Muscle of leg (tissue), 11 donors: ENCODE measurements around the gene KCP. TPM values are rescaled to one million over a fixed set of nuclear protein-coding genes. Genes with fewer than 3 reads are reported as not detected.

Source experiments
- DNase-seq: peaks from one replicate; pipeline ENCODE4 v3.0.0; 2013
- H3K27ac ChIP-seq: one replicate; pipeline ENCODE4 v1.5.1; 2013; ENCODE audit warnings: mild to moderate bottlenecking, low read length, control low read depth
- H3K27me3 ChIP-seq: one replicate; pipeline ENCODE4 v1.6.1; 2013; ENCODE audit warnings: low read length; ENCODE audit not compliant: control insufficient read depth, insufficient read depth
- H3K36me3 ChIP-seq: one replicate; pipeline ENCODE4 v1.6.1; 2013; ENCODE audit warnings: low read length; ENCODE audit not compliant: control insufficient read depth, insufficient read depth
- H3K4me1 ChIP-seq: one replicate; pipeline ENCODE4 v1.6.1; 2013; ENCODE audit warnings: low read length; ENCODE audit not compliant: control insufficient read depth, insufficient read depth
- H3K4me3 ChIP-seq: one replicate; pipeline ENCODE4 v1.5.1; 2013; ENCODE audit warnings: low read length, control low read depth
- H3K9me3 ChIP-seq: replicated peaks from 2 replicates; pipeline ENCODE4 v1.6.1; 2013; ENCODE audit warnings: low read depth, low read length; ENCODE audit not compliant: control insufficient read depth
- WGBS: methylation state at CpG from one replicate; pipeline ENCODE4 v1.1.5; 2013; ENCODE audit warnings: missing lambda C conversion rate; ENCODE audit not compliant: insufficient coverage; 5-methylcytosine and 5-hydroxymethylcytosine counted together
- polyA plus RNA-seq, 8 donors: library from polyadenylated mRNA; unstranded; fragments of 120-200 nt; gene quantifications; one replicate each; pipeline versions ENCODE4 v1.2.1 to v1.2.3, GENCODE V29; 2013; ENCODE audit warnings: inconsistent platforms in 1 of 8, low replicate concordance in 1 of 8; ENCODE audit not compliant: insufficient read length in 8 of 8, insufficient read depth in 1 of 8
- total RNA-seq: library from RNA; stranded (reverse); fragments of 120-200 nt; gene quantifications from one replicate; pipeline ENCODE4 v1.2.4, GENCODE V29; 2013

Gene KCP
- total and polyA plus RNA-seq, 9 donors = 0.50 to 1.8 (median 1.1) TPM

GRCh38 chr7:128838109-128838779 lies 72.3 kb downstream of the KCP start:
- Histone ChIP-seq H3K4me1 (peaks cover 54% of the 10 kb centered on the region), H3K27me3 (no peaks in the 10 kb centered on the region), H3K9me3 (no peaks in the 10 kb centered on the region), H3K36me3 (peaks cover 90% of the 10 kb centered on the region), H3K27ac (peak overlapping the region; percentile 35), H3K4me3 (no peak overlapping the region)
- DNase-seq = no peak
- 94% methylated on average over 18 of the region's 22 CpGs for WGBS

- H3K36me3 ChIP-seq = peaks cover 82% of the 10 kb centered on the region
- DNase-seq = no peak
- H3K4me1 ChIP-seq = peaks cover 61% of the 10 kb centered on the region
- peak overlapping the region; percentile 59 for H3K27ac ChIP-seq
- WGBS = 90% methylated on average over 16 of the region's 16 CpGs
- no peak overlapping the region for H3K4me3 ChIP-seq
- H3K9me3 ChIP-seq = no peaks in the 10 kb centered on the region
- no peaks in the 10 kb centered on the region for H3K27me3 ChIP-seq
These were observed 73.0 kb downstream of the KCP start for GRCh38 chr7:128837521-128837921.

DNA sequence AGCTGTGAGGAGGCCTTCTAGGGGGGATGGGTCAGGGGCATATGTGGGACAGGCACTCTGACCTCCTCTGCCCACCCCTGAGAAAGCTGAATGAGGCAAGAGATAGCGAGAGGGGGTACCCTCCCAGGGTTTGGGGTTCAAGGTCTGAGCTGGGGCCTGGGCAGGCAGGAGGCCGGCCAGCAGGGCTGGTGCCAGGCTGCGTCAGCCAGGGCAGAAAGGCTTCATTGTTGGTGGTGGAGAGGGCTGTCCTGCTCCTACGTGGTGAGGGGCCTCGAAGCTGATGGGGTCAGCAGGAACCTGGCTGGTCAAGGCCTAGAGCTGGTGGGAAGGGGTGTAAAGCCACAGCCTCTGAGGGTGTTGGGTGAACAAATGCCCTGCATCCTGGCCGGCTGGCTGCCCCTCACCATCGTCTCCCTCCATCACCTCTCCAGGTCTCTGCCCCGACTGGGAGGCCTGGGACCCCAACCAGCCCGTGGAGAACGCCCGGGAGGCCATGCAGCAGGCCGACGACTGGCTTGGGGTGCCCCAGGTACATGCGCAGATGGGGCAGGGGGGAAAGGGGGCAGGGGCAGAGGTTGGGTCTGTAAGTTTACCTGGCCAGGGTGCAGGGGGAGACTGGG lies 73.7 kb downstream of the KCP start:
- Histone ChIP-seq H3K27ac (peak overlapping the region; percentile 92), H3K9me3 (no peaks in the 10 kb centered on the region), H3K27me3 (peaks cover 1% of the 10 kb centered on the region), H3K4me1 (peaks cover 64% of the 10 kb centered on the region), H3K36me3 (peaks cover 76% of the 10 kb centered on the region), H3K4me3 (no peak overlapping the region)
- no peak for DNase-seq
- WGBS = 87% methylated on average over 5 of the region's 14 CpGs

- Histone ChIP-seq H3K36me3 (peaks cover 68% of the 10 kb centered on the region), H3K9me3 (no peaks in the 10 kb centered on the region), H3K4me1 (peaks cover 71% of the 10 kb centered on the region), H3K27ac (peak overlapping the region; percentile 98), H3K4me3 (no peak overlapping the region), H3K27me3 (peaks cover 7% of the 10 kb centered on the region)
- DNase-seq = peak; percentile 88
- 55% methylated on average over 4 of the region's 14 CpGs for WGBS
These were observed 74.5 kb downstream of the KCP start for GRCh38 chr7:128835790-128836641.

GRCh38 chr7:128835231-128835751 lies 75.2 kb downstream of the KCP start:
- peaks cover 11% of the 10 kb centered on the region for H3K27me3 ChIP-seq
- H3K4me3 ChIP-seq = no peak overlapping the region
- WGBS = 80% methylated on average over 11 of the region's 16 CpGs
- H3K36me3 ChIP-seq = peaks cover 61% of the 10 kb centered on the region
- peaks cover 71% of the 10 kb centered on the region for H3K4me1 ChIP-seq
- no peaks in the 10 kb centered on the region for H3K9me3 ChIP-seq
- DNase-seq = no peak
- peak overlapping the region; percentile 98 for H3K27ac ChIP-seq

GRCh38 chr7:128833946-128834325 lies 76.6 kb downstream of the KCP start:
- peak overlapping the region; percentile 97 for H3K4me3 ChIP-seq
- H3K9me3 ChIP-seq = no peaks in the 10 kb centered on the region
- peaks cover 77% of the 10 kb centered on the region for H3K4me1 ChIP-seq
- DNase-seq = peak; percentile 93
- H3K36me3 ChIP-seq = peaks cover 47% of the 10 kb centered on the region
- H3K27me3 ChIP-seq = peaks cover 18% of the 10 kb centered on the region
- WGBS = no CpG with 5 or more reads among the region's 4 CpGs
- peak overlapping the region; percentile 98 for H3K27ac ChIP-seq

DNA sequence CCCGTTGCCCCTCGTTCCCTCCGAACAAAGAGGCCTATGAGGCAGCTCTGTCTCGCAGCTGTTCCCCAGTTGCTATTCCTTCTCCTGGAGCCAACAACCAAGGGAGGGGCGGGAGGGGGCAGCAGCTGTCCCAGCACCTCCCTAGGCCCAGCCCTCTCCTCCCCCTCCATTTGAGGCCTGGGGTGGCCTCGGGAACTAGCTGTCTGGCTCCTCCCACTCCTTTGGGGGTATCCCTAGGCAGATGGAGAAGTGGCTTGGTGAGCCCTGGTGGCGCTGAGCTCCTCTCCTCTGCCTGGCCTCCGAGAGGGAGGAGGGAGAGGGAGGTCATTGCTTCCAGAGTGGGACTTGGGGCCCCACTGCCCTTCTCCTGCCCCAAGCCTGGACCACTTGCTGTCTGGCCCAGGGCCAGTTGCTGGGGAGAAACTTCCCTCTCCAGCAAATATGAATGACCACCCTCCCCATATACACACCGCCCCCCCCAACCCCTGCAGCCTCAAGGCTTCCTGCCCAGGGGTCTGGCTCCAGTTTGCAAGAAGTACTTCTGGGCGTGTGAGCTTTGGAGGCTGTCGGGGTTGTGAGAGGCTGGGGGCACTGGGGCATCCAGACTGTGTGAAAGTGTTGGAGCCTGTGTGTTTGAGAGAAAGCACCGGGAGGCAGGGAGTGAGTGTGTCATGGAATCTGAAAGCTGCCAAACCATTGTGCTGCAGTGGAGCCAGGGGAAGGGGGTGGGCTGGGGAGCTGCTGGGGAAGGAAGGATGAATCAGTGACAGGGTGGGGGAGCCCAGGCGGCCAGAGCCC lies 77.2 kb downstream of the KCP start:
- peak overlapping the region; percentile 98 for H3K27ac ChIP-seq
- WGBS = 2% methylated on average over 6 of the region's 13 CpGs
- H3K36me3 ChIP-seq = peaks cover 41% of the 10 kb centered on the region
- DNase-seq = peak; percentile 99
- no peaks in the 10 kb centered on the region for H3K9me3 ChIP-seq
- peak overlapping the region; percentile 97 for H3K4me3 ChIP-seq
- H3K27me3 ChIP-seq = peaks cover 18% of the 10 kb centered on the region
- H3K4me1 ChIP-seq = peaks cover 78% of the 10 kb centered on the region

- DNase-seq = no peak
- Histone ChIP-seq H3K4me1 (peaks cover 79% of the 10 kb centered on the region), H3K27me3 (peaks cover 18% of the 10 kb centered on the region), H3K36me3 (peaks cover 36% of the 10 kb centered on the region), H3K27ac (peak overlapping the region; percentile 98), H3K9me3 (no peaks in the 10 kb centered on the region), H3K4me3 (peak overlapping the region; percentile 97)
- WGBS = no CpG with 5 or more reads among the region's 2 CpGs
These were observed 77.7 kb downstream of the KCP start for GRCh38 chr7:128832880-128833147.

DNA sequence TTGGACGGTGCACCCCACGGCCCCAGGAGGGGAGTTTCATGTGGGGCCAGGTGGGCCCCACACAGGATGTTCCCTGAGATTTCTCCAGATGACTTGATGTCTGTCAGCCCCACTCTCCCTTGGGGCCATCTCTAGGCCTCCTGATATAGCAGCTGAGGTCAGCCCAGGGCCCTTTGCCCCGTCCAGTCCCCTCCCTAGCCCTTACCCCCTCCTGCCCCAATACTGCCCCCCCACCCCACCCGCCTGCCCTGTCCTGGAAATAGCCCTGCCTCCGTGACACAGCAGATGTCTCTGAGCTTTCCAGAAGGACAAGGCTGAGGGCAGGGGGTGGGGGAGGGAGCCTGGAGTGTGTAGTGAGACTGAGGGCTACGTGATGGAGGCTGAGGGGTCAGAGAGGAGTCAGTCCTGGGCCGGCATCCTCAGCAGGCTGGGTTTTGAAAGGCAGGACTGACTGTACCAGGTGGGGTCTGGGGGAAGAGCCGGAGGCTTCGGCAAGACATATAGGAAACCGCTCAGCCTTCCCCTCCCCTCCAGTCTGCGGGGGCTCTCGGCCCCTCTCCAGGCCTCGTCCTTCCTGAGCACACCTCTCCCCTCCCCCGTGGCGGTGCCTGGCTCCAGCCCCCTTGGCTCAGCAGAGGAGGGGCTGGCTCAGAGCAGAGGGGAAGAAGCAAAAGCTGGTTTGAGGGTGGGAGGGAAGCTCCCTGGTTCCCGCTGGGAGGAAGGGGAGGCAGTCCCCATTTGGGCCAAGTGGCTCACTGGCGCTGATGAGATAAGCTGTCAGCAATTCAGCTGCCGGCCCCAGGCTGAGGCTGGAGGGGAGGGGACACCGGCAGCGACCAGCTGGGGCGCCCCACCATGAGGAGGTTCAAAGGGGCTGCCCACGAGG lies 78.3 kb downstream of the KCP start:
- peaks cover 79% of the 10 kb centered on the region for H3K4me1 ChIP-seq
- WGBS = 0% methylated on average over 5 of the region's 22 CpGs
- peak overlapping the region; percentile 97 for H3K4me3 ChIP-seq
- peak; percentile 96 for DNase-seq
- no peaks in the 10 kb centered on the region for H3K9me3 ChIP-seq
- peak overlapping the region; percentile 98 for H3K27ac ChIP-seq
- H3K36me3 ChIP-seq = peaks cover 30% of the 10 kb centered on the region
- peaks cover 18% of the 10 kb centered on the region for H3K27me3 ChIP-seq
